ENCODE measurements around the gene LRRC36.
A peak's percentile ranks its signal among the peaks of the same experiment; 100 is the strongest.

LRRC36 gene

GRCh38 chr16:67294171-67294757 is 32.4 kb upstream of the LRRC36 start:
- no peak for DNase-seq

GRCh38 chr16:67294938-67295361 is 31.7 kb upstream of the LRRC36 start:
- DNase-seq, result no peak

- peak; percentile 3 for DNase-seq
Measured at GRCh38 chr16:67296420-67296819, 30.2 kb upstream of the LRRC36 start.

GRCh38 chr16:67298277-67298676 is 28.3 kb upstream of the LRRC36 start:
- DNase-seq, result no peak

GRCh38 chr16:67299269-67299668 is 27.3 kb upstream of the LRRC36 start:
- no peak for DNase-seq

- no peak for DNase-seq
Measured at GRCh38 chr16:67301080-67301782, 25.4 kb upstream of the LRRC36 start.

GRCh38 chr16:67302076-67302475 is 24.5 kb upstream of the LRRC36 start:
- DNase-seq, result no peak

- peak; percentile 9 for DNase-seq
Measured at GRCh38 chr16:67302970-67303369, 23.6 kb upstream of the LRRC36 start.

- no peak for DNase-seq
Measured at GRCh38 chr16:67304020-67304419, 22.6 kb upstream of the LRRC36 start.

- DNase-seq, result no peak
Measured at GRCh38 chr16:67305216-67306071, 21.2 kb upstream of the LRRC36 start.

GRCh38 chr16:67310561-67310960 is 16.1 kb upstream of the LRRC36 start:
- no peak for DNase-seq

GRCh38 chr16:67311607-67312488 is 14.8 kb upstream of the LRRC36 start:
- no peak for DNase-seq

- no peak for DNase-seq
Measured at GRCh38 chr16:67312719-67313118, 13.9 kb upstream of the LRRC36 start.

GRCh38 chr16:67317853-67318252 is 8.8 kb upstream of the LRRC36 start:
- no peak for DNase-seq

- no peak for DNase-seq
Measured at GRCh38 chr16:67326115-67326471, 522 bp upstream of the LRRC36 start.

- DNase-seq, result no peak
Measured at GRCh38 chr16:67327743-67328142, 1.1 kb downstream of the LRRC36 start.

GRCh38 chr16:67329901-67330300 is 3.3 kb downstream of the LRRC36 start:
- no peak for DNase-seq

GRCh38 chr16:67333315-67333714 is 6.7 kb downstream of the LRRC36 start:
- no peak for DNase-seq

- no peak for DNase-seq
Measured at GRCh38 chr16:67336116-67336515, 9.5 kb downstream of the LRRC36 start.

GRCh38 chr16:67336648-67337047 is 10.0 kb downstream of the LRRC36 start:
- no peak for DNase-seq

GRCh38 chr16:67339453-67339852 is 12.8 kb downstream of the LRRC36 start:
- no peak for DNase-seq

- no peak for DNase-seq
Measured at GRCh38 chr16:67341250-67341649, 14.6 kb downstream of the LRRC36 start.

- no peak for DNase-seq
Measured at GRCh38 chr16:67342616-67343015, 16.0 kb downstream of the LRRC36 start.

Data from NCI-H510A treated with DMSO at 0.1 percent for 48 hours (cell line).